HG03066 (cell line): Measurements from ENCODE around the gene UBAP2.

Experiments used
- ATAC-seq: cut with Tn5 transposase; IDR thresholded peaks from one replicate; pipeline ENCODE4 v1.9.1; 2021; ENCODE audit warnings: low read depth; ENCODE audit not compliant: unreplicated experiment

UBAP2 gene

DNA sequence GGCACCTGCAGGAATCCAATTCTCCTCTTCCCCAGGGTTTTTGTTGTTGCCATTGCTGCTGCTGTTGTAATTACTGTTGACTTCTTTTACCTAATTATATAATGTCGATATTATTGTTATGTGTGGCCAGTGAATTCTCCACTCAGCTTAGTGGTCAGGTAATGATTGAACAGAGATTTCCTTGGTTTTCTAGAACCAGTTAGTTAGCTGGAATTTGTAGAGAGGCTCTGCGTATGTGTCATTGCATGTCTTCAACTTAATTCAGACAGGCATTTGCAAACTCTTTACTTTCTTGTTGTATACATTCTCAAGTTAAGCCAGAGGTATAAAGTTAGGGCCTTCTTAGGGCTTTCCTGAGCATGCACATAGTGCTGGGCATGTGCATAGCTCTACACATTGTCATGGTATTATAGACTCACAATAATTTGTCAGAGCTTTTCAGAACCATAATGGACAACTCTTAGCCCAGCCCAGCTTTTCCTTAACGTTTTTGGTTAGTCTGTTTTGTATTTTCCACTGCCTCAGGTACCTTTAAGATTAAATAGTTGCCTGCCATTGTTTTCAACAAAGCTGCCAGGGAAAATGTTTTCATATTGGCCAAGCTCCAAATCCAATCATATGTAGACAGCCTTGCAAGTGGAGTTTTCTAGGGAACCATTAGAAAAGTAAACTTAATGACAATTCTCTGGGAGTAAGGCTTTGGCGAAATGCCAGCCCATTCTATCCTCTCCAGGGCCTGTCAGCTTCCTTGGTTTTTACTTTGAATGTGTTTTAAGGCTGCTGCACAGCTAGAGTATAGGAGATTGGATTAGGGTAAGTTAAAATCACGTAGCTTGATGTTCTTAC, 163.6 kb downstream of the UBAP2 start:
- no peak for ATAC-seq

DNA sequence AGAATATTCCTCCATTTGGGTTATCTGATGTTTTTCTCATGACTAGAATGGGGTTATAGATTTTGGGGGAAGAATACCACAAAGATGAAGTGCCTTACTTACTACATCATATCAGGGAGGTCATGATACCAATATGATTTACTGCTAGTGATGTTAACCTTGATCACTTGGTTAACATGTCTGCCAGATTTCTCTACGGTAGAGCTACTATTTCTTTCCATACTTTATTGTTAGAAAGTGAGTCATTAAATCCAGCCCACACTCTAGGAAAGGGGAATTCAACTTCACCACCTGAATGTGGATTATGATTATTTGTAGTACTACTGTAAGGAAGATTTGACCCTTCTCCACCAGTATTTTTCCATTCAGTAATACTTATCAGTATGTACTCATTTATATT, 167.1 kb downstream of the UBAP2 start:
- no peak for ATAC-seq

GRCh38 chr9:33880211-33881089, 168.2 kb downstream of the UBAP2 start:
- ATAC-seq, result no peak

DNA sequence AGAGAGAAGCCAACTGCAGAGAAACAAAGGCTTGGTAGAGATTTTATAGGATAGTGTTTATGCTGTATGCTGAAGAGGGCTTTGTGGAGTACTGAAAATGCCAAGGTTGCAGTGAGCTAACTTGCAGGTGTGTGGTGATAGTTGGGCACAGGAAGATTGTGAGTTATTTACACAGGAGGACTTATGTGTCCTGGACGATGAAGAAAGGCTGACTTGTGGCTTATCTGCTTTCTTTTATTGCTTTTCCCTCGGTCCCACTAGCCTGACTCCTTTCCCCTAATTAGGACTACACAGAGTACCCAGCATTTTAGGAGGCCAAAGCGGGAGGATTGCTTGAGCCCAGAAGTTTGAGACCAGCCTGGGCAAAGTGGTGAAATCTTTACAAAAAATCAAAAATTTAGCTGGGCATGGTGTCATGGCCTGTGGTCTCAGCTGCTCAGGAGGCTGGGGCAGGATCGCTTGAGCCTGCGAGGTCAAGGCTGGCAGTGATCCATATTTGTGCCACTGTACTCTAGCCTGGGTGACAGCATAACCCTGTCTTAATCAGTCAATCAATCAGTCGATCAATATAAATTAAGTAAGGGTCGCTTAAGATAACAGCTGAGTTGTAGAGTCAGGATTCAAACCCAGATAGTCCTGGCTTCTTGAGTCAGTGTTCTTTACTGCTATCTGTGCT, 169.9 kb downstream of the UBAP2 start:
- ATAC-seq, result no peak

DNA sequence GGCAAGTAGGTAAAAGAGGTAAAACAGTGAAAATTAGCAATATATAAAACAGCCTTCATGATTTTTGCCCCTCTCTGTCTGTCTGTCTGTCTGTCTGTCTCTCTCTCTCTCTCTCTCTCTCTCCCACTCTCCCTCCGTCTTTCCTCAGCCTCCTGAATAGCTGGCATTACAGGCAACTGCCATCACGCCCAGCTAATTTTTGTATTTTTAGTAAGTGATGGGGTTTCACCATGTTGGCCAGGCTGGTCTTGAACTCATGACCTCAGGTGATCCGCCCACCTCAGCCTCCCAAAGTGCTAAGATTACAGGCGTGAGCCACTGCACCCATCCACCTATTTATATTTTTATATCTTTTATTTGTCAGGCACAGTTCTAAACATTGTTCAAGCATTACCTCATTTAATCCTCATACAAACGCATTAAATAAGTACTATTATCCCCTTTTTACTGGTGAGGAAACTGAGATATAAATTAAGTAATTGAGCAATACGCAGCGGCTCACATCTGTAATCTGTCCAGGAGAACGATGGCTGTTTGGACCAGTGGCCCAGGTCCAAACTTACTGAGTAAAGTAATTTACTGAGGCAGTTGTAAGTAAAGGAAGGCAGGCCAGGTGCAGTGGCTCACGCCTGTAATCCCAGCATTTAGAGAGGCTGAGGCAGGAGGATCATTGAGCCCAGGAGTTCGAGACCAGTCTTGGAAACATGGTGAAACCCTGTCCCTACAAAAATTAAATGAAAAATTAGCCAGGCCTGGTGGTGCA, 170.8 kb downstream of the UBAP2 start:
- ATAC-seq, result no peak
